ENCODE measurements around the gene TNK1.

TNK1 gene

DNA sequence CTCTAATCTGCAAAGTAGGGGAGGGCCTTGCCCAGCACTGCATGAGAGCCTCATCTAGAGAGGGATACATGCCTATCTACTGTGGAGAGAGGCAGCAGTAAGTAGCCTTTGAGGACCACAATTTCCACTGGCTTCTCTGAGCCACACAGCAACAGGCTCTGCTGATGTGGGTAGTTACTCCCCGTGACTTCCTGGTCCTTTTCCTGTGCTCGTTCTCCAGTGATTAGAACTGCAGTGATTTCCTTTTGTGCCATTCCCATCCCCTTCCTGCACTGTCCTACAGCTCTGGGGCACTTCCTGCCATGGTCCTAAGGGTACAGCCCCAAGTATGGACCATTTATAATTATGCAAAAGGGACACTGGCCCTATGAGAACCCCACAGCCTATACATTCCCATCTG is 10.4 kb downstream of the TNK1 start:
- no peak for DNase-seq (ENCODE audit: low read depth in 3 of 3)

DNA sequence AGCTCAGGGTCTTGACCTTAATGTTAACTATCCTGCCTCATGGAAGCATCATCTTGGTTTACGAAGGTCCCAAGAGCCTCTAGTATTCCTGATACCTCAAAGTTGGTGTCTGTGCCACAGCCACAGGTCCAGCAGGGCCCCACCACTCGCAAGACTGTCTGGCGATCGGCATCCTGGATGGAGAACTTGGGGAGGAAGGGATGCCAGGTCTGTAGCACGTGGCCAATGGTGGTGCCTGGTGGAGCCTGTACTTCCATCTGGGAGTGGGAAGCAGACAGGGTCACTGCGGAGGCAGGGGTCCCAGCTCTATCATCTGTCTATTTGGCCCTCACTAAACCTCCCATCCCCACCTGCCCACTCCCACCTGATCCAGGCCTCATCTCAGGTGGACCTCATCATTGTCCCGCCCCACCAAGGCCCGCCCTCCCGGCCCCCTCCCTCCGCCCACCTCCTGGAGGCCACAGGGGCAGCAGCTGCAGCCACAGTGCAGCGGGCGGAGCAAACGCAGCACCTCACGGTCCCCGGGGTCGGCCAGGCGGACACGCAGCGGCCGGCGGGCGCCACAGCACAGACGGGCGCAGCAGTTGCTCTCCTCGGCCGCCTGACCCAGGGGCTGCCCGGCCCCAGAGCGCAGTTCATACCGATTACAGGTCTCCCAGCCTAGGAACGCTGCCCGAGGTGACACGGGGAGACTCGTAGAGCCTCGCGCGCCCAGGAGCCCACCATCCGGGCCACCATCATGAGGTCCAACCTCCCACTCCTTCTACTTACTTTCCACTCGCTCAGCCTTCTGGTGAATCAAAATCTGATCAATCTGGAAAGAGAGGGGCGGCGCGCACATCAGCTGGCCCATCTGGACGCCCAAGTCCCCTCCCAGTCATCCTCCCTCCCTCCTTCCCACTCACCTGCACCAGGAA is 12.1 kb downstream of the TNK1 start:
- no peak for DNase-seq (ENCODE audit: low read depth in 3 of 3)

DNA sequence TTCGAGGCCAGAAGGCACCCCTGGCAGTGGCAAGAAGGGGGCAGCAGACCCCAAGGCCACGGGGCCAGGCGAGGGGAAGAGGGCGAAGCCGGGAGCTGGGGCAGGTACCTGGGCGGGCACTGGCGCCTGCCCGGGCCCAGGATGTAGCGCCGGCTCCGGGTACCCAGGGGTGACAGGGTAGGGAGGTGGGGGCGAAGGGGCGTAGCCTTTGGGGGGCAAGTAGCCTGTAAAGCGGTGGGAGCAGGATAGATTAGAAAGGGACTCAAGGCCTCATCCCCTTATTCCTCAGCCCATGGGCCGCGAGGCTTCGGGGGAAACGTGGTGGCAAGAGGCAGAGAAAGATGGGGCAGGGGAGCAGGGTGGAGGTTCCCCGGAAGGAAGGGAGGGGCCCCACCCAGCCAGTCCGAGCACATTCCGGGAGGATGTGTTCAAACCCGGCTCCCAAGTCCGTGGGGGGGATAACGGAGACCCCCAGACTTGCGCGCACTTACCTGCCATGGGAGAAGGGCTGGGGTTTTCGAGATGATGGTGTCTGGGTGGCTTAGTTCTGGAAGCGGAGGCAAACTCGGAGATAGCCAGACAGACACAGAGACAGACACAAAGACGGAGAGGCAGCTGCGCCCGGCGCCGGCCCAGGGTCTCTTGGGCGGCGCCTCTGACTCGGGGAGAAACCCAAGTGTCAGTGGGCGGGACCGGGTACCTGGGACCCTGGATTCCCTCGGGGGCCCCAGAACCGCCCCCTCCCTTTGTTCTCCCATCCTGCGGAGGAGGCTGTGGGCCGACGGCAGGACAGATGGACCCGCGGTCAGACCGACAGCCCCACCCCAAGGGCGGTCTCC is 12.9 kb downstream of the TNK1 start:
- peak; percentile 24 to 63 (median 26) for DNase-seq (ENCODE audit: low read depth in 3 of 3)

DNA sequence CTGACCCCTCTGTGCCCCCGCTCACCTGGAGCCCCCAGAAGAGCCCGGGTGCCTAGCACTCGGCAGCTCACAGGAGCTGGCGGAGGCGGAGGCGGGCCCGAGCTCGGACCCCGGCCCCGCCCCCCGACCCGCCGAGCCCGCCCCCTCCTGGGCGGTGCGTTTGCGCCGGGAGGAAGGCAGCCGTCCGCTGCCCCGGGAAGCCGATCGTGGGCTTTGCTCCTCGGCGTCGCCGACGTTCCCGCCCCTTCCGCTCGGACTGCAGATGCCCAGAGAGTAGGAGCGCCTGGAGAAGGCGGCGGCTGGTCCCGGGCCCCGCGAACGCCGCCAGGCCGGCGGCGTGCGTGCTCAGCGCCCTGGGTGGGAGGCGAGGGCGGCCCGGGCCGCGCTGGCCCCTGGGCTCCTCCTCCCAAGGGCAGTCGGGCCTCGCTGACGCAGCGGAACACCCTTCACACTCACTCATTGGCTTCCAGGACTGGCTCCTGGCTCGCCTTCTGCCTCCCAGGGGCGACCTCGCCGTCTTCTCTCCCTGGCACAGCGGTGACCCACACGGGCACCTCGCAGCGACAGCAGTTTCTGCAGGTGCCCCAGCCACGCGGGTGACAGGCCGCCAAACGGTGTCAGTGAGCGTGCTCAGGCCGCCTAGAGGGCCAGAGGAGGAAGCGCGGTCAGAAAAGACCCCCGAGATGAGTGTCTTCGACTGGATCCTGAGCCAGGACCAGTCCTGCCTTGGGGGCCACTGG is 13.7 kb downstream of the TNK1 start, which contains the start of gene PLSCR3:
Gene PLSCR3 (minus strand): TSS at position 74 of the 740 bp plus-strand sequence. CDS start 415 bp downstream, outside the sequence.
- DNase-seq (ENCODE audit: low read depth in 3 of 3), result peak; percentile 61 to 87 (median 75)

DNA sequence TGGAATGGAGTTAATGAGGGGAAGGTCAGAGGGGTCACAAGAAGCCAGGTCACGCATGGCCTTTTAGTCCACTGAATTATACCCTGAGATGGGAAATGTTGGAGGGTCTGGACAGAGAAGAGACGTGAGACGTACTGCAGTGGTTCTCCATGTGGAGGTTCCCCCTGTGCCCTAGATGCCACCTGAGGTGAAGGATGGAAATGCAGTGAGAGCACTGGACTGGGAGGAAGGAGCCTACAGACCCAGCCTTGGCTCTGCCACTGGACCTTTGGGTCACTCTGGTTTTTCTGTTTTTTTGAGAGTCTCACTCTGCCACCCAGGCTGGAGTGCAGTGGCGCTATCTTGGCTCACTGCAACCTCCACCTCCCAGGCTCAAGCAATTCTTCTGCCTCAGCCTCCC is 15.3 kb downstream of the TNK1 start:
- DNase-seq (ENCODE audit: low read depth in 3 of 3), result no peak

DNA sequence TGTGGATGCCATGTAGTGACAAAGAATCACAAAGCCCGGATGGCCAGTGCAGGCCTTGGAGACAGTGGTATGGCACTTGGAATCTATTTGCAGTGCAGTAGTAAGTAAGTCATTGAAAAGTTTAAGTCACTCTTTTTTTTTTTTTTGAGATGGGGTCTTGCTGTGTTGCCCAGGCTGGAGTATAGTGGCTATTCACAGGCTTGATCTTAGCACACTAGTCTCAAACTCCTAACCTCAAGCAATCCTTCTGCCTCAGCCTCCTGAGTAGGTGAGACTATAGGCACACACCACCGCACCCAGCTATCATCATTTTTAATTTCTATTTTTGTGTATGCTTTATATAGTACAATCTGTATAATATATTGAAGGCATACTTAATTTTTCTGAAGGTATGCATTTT is 17.7 kb downstream of the TNK1 start:
- DNase-seq (ENCODE audit: low read depth in 3 of 3), result no peak

DNA sequence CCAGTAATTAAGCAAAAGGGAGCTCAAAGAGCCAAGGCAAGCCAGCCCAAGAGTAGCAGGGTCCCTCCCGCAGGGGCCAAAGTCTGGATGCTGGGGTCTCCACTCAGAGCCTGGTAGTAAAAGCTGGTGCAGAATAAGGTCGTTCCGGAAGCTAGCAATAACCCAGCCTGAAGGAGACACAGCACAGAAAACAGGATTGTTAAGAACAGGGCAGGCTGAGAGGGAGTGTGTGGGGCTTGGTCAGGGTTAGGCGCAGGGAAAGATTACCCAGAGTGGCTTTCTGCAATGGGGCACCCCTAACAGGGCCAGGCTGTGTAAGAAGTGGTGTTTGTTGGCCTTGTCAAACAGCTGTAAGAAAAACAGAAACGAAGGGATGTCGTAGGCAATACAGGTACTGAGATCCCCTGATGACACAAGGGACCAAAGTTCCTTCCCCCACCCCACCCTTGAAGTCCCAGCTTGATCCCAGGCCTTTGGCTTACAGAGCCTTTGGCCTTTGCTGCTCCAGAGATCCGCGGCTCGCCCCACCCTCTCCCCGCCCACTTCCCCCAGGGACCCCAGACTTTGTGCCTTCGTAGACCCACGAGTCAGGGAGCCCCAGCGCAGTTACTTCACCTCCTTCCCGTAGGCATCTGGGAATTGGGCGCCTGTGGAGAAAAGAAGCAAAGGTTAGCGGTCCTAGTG is 22.3 kb downstream of the TNK1 start:
- DNase-seq (ENCODE audit: low read depth in 3 of 3), result no peak

DNA sequence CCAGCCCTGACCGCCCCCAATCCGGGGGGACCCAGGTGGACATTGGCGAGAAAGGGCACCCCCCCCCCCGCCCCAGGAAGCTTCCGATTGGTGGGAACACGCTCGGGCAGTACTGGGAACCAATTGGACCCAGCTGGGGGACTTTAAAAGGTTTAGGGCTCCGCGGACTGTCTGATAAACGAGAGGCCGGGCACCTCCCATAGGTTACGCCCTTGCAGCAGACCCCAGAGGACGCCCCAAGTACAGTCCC is 22.8 kb downstream of the TNK1 start:
- no peak for DNase-seq (ENCODE audit: low read depth in 3 of 3)

DNA sequence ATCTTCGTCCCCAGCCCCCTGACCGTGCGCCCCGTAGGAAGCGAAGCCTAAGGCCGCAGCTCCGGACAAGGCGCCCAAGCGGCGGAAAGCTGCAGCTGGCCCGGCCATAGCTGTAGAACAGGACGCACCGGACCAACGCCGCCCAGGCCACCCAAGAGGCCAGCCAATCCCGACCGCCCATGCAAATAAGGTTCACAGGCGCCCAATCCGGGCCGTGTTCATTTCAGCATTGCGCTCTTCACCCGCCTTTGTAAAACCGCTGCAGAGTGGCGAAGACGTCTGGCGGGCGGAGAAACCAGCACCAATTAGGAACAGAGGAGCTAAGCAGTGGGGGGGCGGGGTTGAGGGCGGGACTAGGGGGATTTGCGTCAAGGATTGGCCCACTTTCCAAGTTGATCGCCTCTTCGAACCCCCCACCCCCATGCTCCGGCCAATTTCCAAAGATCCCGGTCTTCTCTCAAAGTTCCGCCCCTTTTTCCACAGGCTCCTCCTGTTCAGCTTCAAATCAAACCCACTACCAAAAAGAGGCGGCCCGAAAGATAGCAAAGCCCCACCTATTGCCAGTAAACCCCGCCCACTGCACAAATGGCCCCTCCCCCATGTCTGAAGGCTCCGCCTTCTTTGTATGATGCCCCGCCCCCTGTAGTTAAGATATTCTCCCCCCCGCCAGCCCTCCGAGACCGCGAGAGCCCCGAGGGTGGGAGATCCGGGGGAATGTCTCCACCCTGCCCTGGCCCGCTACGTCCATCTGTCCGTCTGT is 23.3 kb downstream of the TNK1 start, which contains the start of gene TMEM256:
Gene TMEM256 (minus strand): TSS at position 121 of the 760 bp plus-strand sequence. CDS start 13 bp downstream, at position 108.
- peak; percentile 87 to 97 (median 94) for DNase-seq (ENCODE audit: low read depth in 3 of 3)

DNA sequence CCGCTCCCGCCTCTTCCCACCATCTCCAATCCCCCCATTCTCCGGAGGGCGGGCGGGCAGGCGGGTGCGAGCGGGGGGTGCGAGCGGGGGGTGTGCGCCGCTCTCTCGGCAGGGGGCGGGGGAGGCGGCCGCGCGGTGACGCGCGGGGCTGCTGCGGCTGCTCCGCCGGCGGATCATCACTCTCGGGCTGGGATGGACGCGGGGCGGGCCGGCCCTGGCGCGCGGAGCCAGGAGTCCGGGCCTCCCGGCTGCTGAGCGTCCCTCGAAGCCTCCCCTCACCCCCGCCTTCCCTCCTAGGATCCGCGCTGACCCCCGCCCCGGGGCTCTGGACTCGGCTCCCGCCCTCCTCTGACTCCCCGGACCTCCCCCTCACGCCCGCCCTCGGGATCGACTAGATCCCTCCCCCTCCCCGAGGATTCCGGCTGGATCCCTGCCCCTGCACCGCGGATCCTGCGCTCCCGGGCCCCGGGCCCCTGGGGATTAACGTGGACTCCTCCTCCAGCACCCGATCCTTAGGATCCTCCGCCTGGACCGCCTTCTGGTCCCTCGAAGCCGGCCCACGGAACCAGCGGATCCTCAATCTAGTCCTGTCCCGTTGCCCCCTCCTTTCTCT is 24.0 kb downstream of the TNK1 start:
- peak in 1 of 3 experiments; percentile 63 for DNase-seq (ENCODE audit: low read depth in 3 of 3)

DNA sequence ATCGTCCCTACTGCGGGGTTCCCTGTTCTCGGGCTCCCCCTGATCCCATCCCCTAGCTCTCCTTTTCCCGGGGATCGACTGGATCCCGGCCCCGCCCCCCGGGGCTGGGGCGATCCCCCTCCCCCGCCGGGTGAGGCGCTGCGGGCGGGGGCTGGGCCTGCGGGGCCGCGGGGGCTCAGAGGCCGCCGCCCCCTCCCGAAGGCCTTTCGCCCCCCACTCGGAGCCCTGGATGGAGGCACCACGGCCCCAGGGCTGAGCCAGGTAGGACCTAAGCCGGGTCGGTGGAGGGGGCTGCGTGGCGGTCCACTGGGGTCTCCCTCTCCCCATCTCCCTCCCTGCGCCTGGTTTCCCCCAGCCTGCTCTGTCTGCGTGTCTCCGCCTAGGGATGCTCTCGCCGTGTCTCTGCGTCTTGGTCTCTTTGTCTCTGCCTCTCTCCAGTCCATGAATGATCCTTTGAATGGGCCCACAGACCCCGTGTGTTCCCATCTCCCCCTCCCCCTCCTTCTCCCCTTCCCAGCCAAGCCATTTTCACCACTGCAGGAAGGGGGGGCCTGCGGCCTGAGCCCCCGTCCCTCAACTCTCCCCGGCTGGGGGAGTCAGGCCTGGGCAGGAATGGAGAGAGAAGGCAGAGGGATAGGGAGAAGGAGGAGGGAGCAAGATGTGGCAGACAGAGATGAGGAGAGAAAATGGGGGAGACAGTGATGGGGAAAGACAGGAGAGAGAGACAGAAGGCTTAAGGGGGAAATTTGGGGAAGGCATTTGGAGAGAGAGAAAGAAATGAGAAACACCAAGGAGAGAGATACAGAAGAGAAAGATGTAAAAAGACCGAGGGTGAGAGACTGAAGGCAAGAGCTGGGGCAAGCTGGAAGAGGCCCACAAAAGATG is 24.7 kb downstream of the TNK1 start:
- DNase-seq (ENCODE audit: low read depth in 3 of 3), result no peak

DNA sequence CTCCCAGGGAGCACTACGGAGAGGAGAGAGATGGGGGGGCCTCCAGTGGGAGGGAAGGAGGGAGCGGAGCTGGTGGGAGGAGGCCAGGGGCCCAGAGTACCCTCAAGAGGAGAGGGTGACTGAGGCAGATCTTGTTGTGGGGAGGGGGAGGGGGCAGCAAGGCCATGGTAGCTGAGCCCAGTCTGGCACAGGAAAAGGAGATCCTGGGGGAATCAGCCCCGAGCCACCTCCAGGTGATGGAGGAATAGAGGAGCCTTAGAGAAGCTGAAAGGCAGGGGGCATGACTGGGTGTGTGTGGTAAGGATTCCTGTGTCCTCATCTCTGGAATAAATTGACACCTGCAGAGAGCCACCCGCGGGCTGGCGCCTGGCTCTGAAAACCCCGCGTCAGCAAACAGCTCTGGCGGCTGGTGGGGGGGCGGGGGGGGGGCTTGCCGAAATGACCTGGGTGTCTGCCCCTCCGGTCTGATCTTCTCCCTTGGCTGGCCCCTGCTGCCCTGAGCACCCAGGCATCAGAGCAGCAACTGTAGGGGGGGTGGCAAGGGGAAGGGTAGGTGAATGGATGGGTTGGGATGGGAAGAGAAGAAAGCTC is 25.4 kb downstream of the TNK1 start:
- DNase-seq (ENCODE audit: low read depth in 3 of 3), result no peak

DNA sequence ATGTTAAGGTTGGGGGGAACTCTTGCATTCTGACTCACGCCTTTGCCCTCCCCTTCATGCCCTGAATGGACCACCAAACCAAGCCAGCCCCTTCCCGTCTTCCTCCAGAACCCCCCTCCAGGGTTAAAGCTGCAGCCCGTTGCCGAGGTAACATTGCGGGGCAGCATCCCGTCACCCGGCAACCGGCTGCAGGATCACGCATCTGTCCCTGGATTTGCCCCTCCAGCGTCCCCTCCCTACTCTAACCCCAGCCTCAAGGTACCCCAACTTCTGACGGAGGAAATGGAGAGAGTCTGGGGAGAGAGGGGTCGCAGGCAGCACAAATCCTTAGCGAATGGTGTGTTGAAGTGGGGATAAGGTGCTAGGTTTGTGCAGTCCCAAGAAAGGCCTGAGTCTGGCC is 26.2 kb downstream of the TNK1 start:
- no peak for DNase-seq (ENCODE audit: low read depth in 3 of 3)

DNA sequence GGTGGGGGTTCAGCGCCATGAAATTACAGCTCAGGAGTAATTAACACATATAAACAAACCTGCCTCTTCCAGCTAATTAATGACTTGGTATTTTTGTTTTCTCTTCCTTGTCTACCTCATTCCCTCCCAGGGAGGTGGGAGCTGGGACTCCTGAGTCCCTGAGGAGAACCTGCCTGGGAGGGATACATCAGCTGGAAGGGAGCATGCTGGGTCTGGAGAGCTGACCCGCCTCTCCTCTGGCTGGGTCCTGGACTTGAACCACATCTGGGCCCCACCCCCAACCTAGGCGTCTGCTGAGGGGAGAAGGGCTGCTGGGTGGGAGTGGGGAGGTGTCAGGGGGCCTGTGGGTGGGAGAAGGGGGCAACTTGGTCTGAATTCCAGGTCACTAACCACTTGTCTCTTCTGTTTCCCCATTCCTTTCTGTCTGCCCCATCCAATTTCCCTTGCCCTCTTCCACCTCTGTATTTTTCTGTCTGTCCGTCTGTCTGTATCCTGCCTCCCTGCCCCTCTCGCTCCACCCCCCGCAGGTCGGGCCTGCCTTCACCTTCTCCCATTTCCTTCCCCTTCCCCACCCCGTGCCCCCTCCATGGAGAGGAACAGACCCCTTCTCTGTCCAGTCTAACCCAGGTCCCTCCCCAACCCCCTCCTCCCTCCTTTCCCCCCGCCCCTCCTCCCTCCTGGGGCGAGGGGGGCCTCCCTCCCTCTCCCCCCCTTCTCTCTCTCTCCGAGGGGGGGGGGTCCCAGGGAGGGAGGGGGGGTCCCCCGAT is 26.8 kb downstream of the TNK1 start, which contains the start of gene NLGN2:
Gene NLGN2 (plus strand): TSS at position 361 of the 767 bp plus-strand sequence. CDS start 411 bp downstream, outside the sequence.
- DNase-seq (ENCODE audit: low read depth in 3 of 3), result no peak

DNA sequence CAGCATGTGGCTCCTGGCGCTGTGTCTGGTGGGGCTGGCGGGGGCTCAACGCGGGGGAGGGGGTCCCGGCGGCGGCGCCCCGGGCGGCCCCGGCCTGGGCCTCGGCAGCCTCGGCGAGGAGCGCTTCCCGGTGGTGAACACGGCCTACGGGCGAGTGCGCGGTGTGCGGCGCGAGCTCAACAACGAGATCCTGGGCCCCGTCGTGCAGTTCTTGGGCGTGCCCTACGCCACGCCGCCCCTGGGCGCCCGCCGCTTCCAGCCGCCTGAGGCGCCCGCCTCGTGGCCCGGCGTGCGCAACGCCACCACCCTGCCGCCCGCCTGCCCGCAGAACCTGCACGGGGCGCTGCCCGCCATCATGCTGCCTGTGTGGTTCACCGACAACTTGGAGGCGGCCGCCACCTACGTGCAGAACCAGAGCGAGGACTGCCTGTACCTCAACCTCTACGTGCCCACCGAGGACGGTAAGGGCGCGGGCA is 27.4 kb downstream of the TNK1 start:
- no peak for DNase-seq (ENCODE audit: low read depth in 3 of 3)

DNA sequence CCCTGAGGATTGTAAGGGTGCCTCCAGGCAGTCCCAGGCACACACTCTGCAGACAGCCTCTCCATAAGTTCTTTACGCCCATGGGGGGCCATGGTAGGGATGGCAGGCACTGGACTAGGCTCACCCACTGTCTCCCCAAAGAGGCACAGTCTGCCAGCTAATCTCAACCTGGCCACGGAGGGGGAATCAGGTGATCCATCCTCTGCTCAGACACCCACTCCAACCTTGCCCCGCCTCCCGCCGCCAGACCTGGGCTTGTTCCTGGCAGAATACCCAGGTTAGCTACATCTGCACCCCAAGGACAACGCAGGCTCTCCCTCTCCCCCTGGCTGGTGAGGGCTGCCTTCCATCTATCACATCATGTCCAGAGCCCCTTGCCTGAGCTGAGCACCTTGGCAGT is 28.0 kb downstream of the TNK1 start:
- DNase-seq (ENCODE audit: low read depth in 3 of 3), result no peak

DNA sequence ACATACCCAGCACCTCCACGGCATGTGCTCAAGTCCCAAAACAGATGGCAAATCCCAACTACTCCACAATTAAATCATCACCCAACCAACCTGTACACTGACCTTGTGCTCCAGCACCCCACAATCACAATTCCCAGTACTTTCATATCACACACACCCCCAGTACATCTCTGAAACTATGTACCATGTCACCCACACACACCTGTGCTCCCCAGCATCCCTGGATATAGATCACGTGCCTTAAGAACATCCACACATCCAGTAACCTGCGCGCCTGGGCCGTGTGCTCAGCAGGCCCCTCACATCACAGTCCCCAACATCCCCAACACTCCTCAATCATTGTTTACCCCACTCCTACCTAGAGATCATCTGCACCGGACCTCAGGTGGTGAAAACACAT is 28.8 kb downstream of the TNK1 start:
- no peak for DNase-seq (ENCODE audit: low read depth in 3 of 3)
